ENCODE measurements around the gene ABT1. TPM values are rescaled to one million over a fixed set of nuclear protein-coding genes. Genes with fewer than 3 reads are reported as not detected.

The ABT1 gene
- total RNA-seq, 1 donor from 2014 or later: 8.3 TPM

GRCh38 chr6:26577720-26578072 is 19.1 kb upstream of the ABT1 start:
- Histone ChIP-seq H3K9me3 (replicated peaks) (peaks cover 20% of the 10 kb centered on the region), H3K27ac (replicated peaks) (no peak overlapping the region), H3K4me3 (peak overlapping the region; percentile 51), H3K27me3 (ENCODE audit: low read depth) (peaks cover 30% of the 10 kb centered on the region), H3K4me1 (peaks cover 7% of the 10 kb centered on the region), H3K36me3 (no peaks in the 10 kb centered on the region)
- DNase-seq: no peak
- TF ChIP-seq CTCF (IDR thresholded peaks at IDR 0.05; ENCODE audit: borderline replicate concordance): no peak
- intact Hi-C loops (cut with micrococcal nuclease): no loop called here

GRCh38 chr6:26578279-26578678 is 18.5 kb upstream of the ABT1 start:
- no peak for DNase-seq
- no peak for TF ChIP-seq CTCF (IDR thresholded peaks at IDR 0.05; ENCODE audit: borderline replicate concordance)
- intact Hi-C loops (cut with micrococcal nuclease): no loop called here
- Histone ChIP-seq H3K9me3 (replicated peaks) (peaks cover 20% of the 10 kb centered on the region), H3K4me3 (no peak overlapping the region), H3K4me1 (peaks cover 7% of the 10 kb centered on the region), H3K27me3 (ENCODE audit: low read depth) (peaks cover 36% of the 10 kb centered on the region), H3K36me3 (no peaks in the 10 kb centered on the region), H3K27ac (replicated peaks) (no peak overlapping the region)

- Histone ChIP-seq H3K4me1 (peaks cover 7% of the 10 kb centered on the region), H3K36me3 (no peaks in the 10 kb centered on the region), H3K4me3 (no peak overlapping the region), H3K27ac (replicated peaks) (no peak overlapping the region), H3K9me3 (replicated peaks) (peaks cover 20% of the 10 kb centered on the region), H3K27me3 (ENCODE audit: low read depth) (peaks cover 41% of the 10 kb centered on the region)
- no peak for TF ChIP-seq CTCF (IDR thresholded peaks at IDR 0.05; ENCODE audit: borderline replicate concordance)
- intact Hi-C loops (cut with micrococcal nuclease): no loop called here
- no peak for DNase-seq
Observed at GRCh38 chr6:26578741-26579140, 18.0 kb upstream of the ABT1 start.

GRCh38 chr6:26581164-26581915 is 15.4 kb upstream of the ABT1 start:
- intact Hi-C loops (cut with micrococcal nuclease): no loop called here
- Histone ChIP-seq H3K4me1 (peaks cover 7% of the 10 kb centered on the region), H3K27me3 (ENCODE audit: low read depth) (peaks cover 67% of the 10 kb centered on the region)

GRCh38 chr6:26588965-26589364 is 7.8 kb upstream of the ABT1 start:
- Histone ChIP-seq H3K27me3 (ENCODE audit: low read depth) (peaks cover 93% of the 10 kb centered on the region), H3K9me3 (replicated peaks) (no peaks in the 10 kb centered on the region), H3K4me3 (no peak overlapping the region), H3K4me1 (no peaks in the 10 kb centered on the region), H3K36me3 (no peaks in the 10 kb centered on the region), H3K27ac (replicated peaks) (no peak overlapping the region)
- no peak for DNase-seq
- no peak for TF ChIP-seq CTCF (IDR thresholded peaks at IDR 0.05; ENCODE audit: borderline replicate concordance)
- intact Hi-C loops (cut with micrococcal nuclease): no loop called here

More at GRCh38 chr6:26581164-26581915, 15.4 kb upstream of the ABT1 start:
- Histone ChIP-seq H3K27ac (replicated peaks) (no peak overlapping the region), H3K9me3 (replicated peaks) (peaks cover 20% of the 10 kb centered on the region), H3K4me3 (no peak overlapping the region), H3K36me3 (no peaks in the 10 kb centered on the region)
- no peak for TF ChIP-seq CTCF (IDR thresholded peaks at IDR 0.05; ENCODE audit: borderline replicate concordance)
- DNase-seq: no peak

Data from left ventricle myocardium inferior (tissue), 1 donor.